HG02973 (cell line): Measurements from ENCODE around the gene PRPF38B.
"Not testable (repeated sequence)": the region's sequence is repeated elsewhere in the genome, so short reads cannot be mapped to it uniquely, and the experiment has no call there.

ENCODE experiments used
- ATAC-seq: cut with Tn5 transposase; IDR thresholded peaks from one replicate; pipeline ENCODE4 v1.9.1; 2021; ENCODE audit warnings: moderate library complexity; ENCODE audit not compliant: unreplicated experiment

PRPF38B gene, protein sequence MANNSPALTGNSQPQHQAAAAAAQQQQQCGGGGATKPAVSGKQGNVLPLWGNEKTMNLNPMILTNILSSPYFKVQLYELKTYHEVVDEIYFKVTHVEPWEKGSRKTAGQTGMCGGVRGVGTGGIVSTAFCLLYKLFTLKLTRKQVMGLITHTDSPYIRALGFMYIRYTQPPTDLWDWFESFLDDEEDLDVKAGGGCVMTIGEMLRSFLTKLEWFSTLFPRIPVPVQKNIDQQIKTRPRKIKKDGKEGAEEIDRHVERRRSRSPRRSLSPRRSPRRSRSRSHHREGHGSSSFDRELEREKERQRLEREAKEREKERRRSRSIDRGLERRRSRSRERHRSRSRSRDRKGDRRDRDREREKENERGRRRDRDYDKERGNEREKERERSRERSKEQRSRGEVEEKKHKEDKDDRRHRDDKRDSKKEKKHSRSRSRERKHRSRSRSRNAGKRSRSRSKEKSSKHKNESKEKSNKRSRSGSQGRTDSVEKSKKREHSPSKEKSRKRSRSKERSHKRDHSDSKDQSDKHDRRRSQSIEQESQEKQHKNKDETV

DNA sequence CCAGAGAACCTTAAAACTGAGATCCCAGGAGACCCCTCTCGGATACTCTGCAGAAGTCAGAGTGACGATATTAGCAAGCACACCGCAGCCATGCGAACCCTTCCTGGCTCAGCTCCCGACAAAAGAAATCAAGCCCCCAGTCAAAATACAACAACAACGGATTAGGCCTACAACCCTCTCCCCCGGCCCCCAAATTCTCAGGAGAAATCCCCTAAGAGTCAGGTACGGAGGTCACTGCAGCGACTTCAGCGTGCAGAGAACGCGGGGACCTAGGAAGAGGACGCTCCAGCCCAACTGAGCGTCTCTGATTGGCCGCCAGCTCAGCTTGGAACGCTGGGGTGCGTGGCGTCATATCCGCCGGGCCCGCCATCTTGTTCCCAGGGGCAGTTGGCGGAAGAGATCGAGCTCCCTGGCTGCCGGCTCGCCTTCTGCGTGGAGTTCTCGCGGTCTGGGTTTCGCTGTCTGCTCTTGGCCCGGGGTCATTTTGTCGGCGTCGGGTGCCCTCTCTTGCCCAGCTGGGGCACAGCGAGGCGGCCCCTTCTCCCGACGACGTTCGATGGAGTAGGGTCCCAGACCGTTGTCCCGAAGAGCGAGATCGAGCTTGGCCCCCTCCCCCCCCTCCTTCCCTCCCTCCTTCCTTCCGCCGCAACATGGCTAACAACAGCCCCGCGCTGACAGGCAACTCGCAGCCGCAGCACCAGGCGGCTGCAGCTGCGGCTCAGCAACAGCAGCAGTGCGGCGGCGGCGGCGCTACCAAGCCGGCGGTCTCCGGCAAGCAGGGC, at the start of gene PRPF38B:
Gene PRPF38B, plus strand, starts transcription at position 369 of the 782 bp plus-strand sequence. Its CDS starts 282 bp downstream, at position 651.
- peak; percentile 89 for ATAC-seq

- ATAC-seq: no peak
These were observed 48.4 kb upstream of the PRPF38B start for GRCh38 chr1:108643492-108644335.

- no peak for ATAC-seq
These were observed 47.1 kb upstream of the PRPF38B start for GRCh38 chr1:108644984-108645383.

GRCh38 chr1:108645564-108646184, 46.4 kb upstream of the PRPF38B start:
- ATAC-seq: no peak

GRCh38 chr1:108646265-108646647, 45.9 kb upstream of the PRPF38B start:
- no peak for ATAC-seq

- peak; percentile 74 for ATAC-seq
These were observed 45.4 kb upstream of the PRPF38B start for GRCh38 chr1:108646648-108647269.

GRCh38 chr1:108653431-108654105, 38.5 kb upstream of the PRPF38B start:
- no peak for ATAC-seq

GRCh38 chr1:108657356-108658080, 34.6 kb upstream of the PRPF38B start:
- no peak for ATAC-seq

DNA sequence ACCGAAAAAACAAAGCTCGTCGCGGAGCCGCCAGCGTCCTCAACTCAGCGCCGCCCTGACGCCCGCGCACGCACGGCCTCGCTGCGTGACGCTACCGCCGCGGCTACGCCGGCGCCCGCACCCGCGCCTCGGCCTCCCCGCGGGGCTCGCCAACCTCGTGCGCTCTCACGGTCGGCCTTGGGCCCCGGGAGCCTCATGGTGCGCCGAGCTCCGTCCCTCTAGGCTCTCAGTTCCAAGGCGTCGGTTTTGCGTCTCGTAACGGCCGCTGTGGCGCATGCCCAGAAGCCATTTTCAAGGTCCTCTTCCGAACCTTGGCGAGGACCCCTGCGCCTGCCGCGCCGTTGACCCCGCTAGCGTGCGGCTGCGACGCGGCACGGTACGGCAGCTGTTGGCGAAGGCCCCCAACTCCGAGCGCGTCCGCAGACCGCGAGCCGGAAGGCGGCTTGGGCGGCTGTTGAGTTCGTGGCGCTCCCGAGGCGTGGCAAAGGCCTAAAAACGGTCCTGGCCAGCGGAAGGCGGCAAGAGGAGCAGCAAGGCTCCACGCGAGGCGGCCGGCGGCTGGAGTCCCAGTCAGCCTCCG, 31.0 kb upstream of the PRPF38B start, which contains the start of gene HENMT1:
Gene HENMT1, minus strand, starts transcription at position 64 of the 580 bp plus-strand sequence. CDS start 1,209 bp downstream, outside the sequence.
- ATAC-seq: peak; percentile 75

GRCh38 chr1:108663074-108663473, 29.0 kb upstream of the PRPF38B start:
- no peak for ATAC-seq

GRCh38 chr1:108664481-108664880, 27.6 kb upstream of the PRPF38B start:
- no peak for ATAC-seq

- ATAC-seq: no peak
These were observed 27.0 kb upstream of the PRPF38B start for GRCh38 chr1:108665067-108665466.

- no peak for ATAC-seq
These were observed 26.3 kb upstream of the PRPF38B start for GRCh38 chr1:108665771-108666170.

GRCh38 chr1:108667422-108667821, 24.7 kb upstream of the PRPF38B start:
- not testable (repeated sequence) for ATAC-seq

DNA sequence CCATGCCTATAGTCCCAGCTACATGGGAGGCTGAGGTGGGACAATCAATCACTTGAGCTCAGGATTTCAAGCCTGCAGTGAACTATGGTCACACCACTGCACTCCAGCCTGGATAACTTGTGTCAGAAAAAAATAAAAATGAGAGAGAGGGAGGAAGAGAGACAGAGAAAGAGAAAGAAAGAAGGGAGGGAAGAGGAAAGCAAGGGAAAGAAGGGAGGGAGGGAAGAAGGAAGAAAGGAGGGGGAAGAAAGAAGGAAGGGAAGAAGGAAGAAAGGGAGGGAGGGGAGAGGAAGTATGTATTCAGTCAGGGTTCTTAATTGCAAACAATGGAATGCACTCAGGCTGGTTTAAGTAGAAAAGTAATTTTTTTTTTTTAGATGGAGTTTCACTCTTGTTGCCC, 23.3 kb upstream of the PRPF38B start:
- no peak for ATAC-seq

- ATAC-seq: no peak
These were observed 22.4 kb upstream of the PRPF38B start for GRCh38 chr1:108669679-108670078.

DNA sequence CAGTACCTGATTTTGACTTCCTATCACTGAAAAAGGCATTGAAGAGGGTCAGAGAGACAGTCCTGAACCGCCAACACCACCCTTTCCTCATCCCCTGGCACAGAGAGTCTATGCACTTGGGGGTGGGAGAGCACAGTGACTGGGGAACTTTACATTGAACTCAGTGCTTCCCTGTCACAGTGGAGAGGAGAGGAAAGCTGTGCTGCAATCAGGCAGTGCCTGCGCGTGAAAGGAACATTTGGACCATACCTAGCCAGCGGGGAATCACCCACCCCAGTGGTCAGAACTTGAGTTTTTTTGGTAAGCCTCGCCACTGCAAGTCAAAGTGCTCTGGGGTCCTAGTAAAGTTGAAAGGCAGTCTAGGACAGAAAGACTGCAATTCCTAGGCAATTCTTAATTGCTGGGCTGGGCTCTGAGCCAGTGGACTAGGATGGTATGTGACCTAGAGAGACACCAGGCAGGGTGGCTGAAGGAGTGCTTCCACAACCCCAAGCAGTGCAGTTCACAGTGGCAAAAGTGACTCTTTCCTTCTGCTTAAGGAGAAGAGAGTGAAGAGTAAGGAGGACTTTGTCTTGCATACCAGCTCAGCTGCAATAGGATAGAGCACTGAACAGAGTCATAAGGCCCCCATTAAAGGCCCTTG, 21.9 kb upstream of the PRPF38B start:
- no peak for ATAC-seq

GRCh38 chr1:108671143-108671542, 21.0 kb upstream of the PRPF38B start:
- ATAC-seq: no peak
